OCI-LY1 (cell line): ENCODE data around the gene PMS2.
"Not testable (repeated sequence)": the region's sequence is repeated elsewhere in the genome, so short reads cannot be mapped to it uniquely, and the experiment has no call there.

Source experiments
- H2AFZ ChIP-seq: fragments of 200-600 bp; sonication (generic), shearing (Covaris generic); 2 replicates; pipeline ENCODE4 v1.6.0; 2014; ENCODE audit warnings: antibody characterized with exemption, mild to moderate bottlenecking, low read length
- H3F3A ChIP-seq: fragments of 200-600 bp; sonication (generic), shearing (Covaris generic); 2 replicates; pipeline ENCODE4 v1.6.0; 2014; ENCODE audit warnings: mild to moderate bottlenecking, antibody characterized with exemption, low read length, moderate library complexity; ENCODE audit not compliant: insufficient read depth
- H3K27ac ChIP-seq: fragments of 200-600 bp; sonication (generic); 2 replicates; pipeline ENCODE4 v1.5.1; 2014; ENCODE audit warnings: low read length, mixed run types, mild to moderate bottlenecking, low read depth; ENCODE audit not compliant: poor library complexity, severe bottlenecking
- H3K27me3 ChIP-seq: fragments of 200-600 bp; sonication (generic); 2 replicates; pipeline ENCODE4 v1.6.0; 2014; ENCODE audit warnings: antibody characterized with exemption, mild to moderate bottlenecking, low read length, moderate library complexity; ENCODE audit not compliant: insufficient read depth
- H3K36me3 ChIP-seq: fragments of 200-600 bp; sonication (generic); 2 replicates; pipeline ENCODE4 v1.6.1; 2014; ENCODE audit warnings: mild to moderate bottlenecking, antibody characterized with exemption, low read length, moderate library complexity, mixed read lengths; ENCODE audit not compliant: insufficient read depth
- H3K4me1 ChIP-seq: fragments of 200-600 bp; sonication (generic); 2 replicates; pipeline ENCODE4 v1.5.1; 2014; ENCODE audit warnings: mild to moderate bottlenecking, low read length, moderate library complexity; ENCODE audit not compliant: insufficient read depth, severe bottlenecking
- H3K4me2 ChIP-seq: fragments of 200-600 bp; sonication (generic), shearing (Covaris generic); 2 replicates; pipeline ENCODE4 v1.6.1; 2014; ENCODE audit warnings: low read length
- H3K4me3 ChIP-seq: fragments of 200-600 bp; sonication (generic); 2 replicates; pipeline ENCODE4 v1.5.1; 2014; ENCODE audit warnings: low read length, low read depth, mild to moderate bottlenecking, mixed read lengths; ENCODE audit not compliant: poor library complexity, severe bottlenecking
- H3K79me2 ChIP-seq: fragments of 200-600 bp; shearing (Covaris generic); 2 replicates; pipeline ENCODE4 v1.6.1; 2016; ENCODE audit warnings: mixed run types, low read length, mixed read lengths; ENCODE audit not compliant: insufficient read depth
- H3K9ac ChIP-seq: fragments of 200-600 bp; sonication (generic), shearing (Covaris generic); 2 replicates; pipeline ENCODE4 v1.6.1; 2014; ENCODE audit warnings: mild to moderate bottlenecking, low read length, mixed read lengths
- H3K9me2 ChIP-seq: fragments of 200-600 bp; sonication (generic), shearing (Covaris generic); 2 replicates; pipeline ENCODE4 v1.6.1; 2014; ENCODE audit warnings: low read depth, mild to moderate bottlenecking, low read length, mixed read lengths
- H3K9me3 ChIP-seq: fragments of 200-600 bp; shearing (Covaris generic); 2 replicates; pipeline ENCODE4 v1.6.1; 2014; ENCODE audit warnings: low read length, mixed read lengths
- H4K20me1 ChIP-seq: fragments of 200-600 bp; sonication (generic), shearing (Covaris generic); 2 replicates; pipeline ENCODE4 v1.6.0; 2016; ENCODE audit warnings: mild to moderate bottlenecking, low read length; ENCODE audit not compliant: insufficient read depth
- EZH2 ChIP-seq: fragments of 200-600 bp; sonication (generic), shearing (Covaris generic); IDR thresholded peaks from 2 replicates; pipeline ENCODE4 v1.8.0; 2017; ENCODE audit warnings: borderline replicate concordance, mixed run types, mild to moderate bottlenecking, antibody characterized with exemption, low read length, moderate library complexity, mixed read lengths
- TF ChIP-seq, protein P1 (sequence below): fragments of 200-600 bp; sonication (generic), shearing (Covaris generic); IDR thresholded peaks from 2 replicates; pipeline ENCODE4 v1.5.1; 2017; ENCODE audit warnings: mild to moderate bottlenecking, antibody characterized with exemption, low read length, moderate library complexity, mixed read lengths

PMS2 gene

DNA sequence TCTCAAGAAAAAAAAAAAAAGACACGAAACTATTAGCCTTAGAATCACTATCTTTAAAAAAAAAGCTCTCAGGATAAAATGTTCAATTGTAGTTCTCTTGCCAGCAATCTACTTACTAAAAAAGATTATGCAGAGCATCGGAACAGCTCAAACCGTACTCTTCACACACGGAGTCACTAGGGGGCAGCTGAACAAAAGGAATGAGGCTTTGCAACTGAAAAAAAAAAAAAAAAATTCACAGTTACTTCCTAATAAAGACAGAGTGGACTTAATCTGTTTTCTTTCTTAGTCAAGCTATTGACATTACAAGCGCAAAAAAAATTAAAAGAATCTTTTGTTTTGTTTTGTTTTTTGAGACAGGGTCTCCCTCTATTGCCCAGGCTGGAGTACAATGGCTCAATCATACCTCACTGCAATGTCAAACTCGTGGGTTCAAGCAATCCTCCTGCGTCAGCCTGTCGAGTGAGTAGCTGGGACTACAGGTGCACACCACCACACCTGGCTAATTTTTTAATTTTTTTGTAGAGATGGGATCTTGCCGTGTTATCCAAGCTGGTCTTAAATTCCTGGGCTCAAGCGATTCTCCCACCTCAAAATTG lies 11.5 kb downstream of the PMS2 start:
- Histone ChIP-seq H4K20me1 (no peaks in the 10 kb centered on the region), H3K4me1 (no peaks in the 10 kb centered on the region), H3K4me2 (no peak overlapping the region), H3K9me2 (no peaks in the 10 kb centered on the region), H3K27me3 (no peaks in the 10 kb centered on the region), H3K9ac (no peak overlapping the region), H3K4me3 (no peak overlapping the region), H3K36me3 (peaks cover 76% of the 10 kb centered on the region), H2AFZ (no peak overlapping the region), H3K27ac (no peak overlapping the region), H3F3A (no peaks in the 10 kb centered on the region), H3K79me2 (no peaks in the 10 kb centered on the region), H3K9me3 (no peaks in the 10 kb centered on the region)
- no peak for TF ChIP-seq EZH2
- TF ChIP-seq, protein P1, sequence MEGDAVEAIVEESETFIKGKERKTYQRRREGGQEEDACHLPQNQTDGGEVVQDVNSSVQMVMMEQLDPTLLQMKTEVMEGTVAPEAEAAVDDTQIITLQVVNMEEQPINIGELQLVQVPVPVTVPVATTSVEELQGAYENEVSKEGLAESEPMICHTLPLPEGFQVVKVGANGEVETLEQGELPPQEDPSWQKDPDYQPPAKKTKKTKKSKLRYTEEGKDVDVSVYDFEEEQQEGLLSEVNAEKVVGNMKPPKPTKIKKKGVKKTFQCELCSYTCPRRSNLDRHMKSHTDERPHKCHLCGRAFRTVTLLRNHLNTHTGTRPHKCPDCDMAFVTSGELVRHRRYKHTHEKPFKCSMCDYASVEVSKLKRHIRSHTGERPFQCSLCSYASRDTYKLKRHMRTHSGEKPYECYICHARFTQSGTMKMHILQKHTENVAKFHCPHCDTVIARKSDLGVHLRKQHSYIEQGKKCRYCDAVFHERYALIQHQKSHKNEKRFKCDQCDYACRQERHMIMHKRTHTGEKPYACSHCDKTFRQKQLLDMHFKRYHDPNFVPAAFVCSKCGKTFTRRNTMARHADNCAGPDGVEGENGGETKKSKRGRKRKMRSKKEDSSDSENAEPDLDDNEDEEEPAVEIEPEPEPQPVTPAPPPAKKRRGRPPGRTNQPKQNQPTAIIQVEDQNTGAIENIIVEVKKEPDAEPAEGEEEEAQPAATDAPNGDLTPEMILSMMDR = peak; percentile 68

DNA sequence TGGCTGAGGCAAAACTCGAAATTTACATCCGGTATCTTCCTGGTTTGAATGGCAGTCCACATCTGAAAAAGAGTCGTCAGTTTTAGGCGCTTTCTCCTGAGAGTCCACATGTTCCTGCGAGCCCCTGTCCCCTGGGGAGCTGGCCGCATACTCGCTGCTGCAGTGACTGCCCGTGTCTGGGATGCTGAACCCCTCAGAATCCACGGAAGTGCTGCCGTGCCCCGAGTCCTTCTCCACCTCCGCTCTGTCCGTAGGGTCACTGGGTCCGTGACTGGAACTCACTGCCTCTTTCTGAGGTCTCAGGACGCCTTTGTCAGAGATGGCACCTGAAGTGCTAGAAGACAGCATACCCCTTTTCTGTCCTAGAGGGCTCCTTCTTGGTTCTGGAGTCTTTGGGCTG lies 21.8 kb downstream of the PMS2 start:
- H3K4me1 ChIP-seq, H3K27ac ChIP-seq, H3K27me3 ChIP-seq, H3F3A ChIP-seq, H4K20me1 ChIP-seq, H3K79me2 ChIP-seq, H3K4me2 ChIP-seq, H3K9me2 ChIP-seq, H3K4me3 ChIP-seq, H2AFZ ChIP-seq, H3K9ac ChIP-seq, H3K9me3 ChIP-seq: not testable (repeated sequence)
- peaks cover 41% of the 10 kb centered on the region for H3K36me3 ChIP-seq

DNA sequence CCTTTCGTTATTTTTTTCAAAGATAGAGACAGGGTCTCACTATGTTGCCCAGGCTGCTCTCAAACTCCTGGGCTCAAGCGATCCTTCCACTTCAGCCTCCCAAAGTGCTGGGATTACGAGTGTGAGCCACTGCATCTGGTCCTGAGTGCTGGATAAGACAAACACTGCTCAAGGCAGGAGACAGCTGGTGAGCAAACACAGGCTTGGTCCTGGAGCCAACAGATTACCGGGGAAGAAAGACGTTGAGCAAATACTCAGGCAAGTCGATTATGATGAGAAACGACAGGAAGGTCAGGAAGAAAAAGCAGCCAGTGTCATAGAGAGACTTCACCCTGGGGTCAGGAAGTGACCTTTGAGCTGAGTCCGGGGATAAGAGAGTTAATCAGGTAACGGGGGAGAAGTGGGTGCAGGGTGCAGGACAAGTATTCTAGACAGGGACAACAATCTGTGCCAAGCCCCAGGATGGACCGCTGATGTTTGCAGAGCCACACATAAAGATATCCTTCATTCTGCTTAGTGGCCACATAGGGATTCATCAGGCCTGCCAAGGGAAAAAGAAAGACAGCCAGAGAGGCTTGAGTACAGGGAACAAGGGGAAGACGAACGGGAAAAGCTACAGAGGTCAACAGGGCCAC lies 29.1 kb downstream of the PMS2 start:
- not testable (repeated sequence) for H3K27me3 ChIP-seq, H3K4me3 ChIP-seq, H4K20me1 ChIP-seq, H3K9me3 ChIP-seq, H3K4me2 ChIP-seq, H3K79me2 ChIP-seq, H3K4me1 ChIP-seq, H3K27ac ChIP-seq, H2AFZ ChIP-seq, H3K9ac ChIP-seq, H3K9me2 ChIP-seq, H3F3A ChIP-seq
- peaks cover 18% of the 10 kb centered on the region for H3K36me3 ChIP-seq

DNA sequence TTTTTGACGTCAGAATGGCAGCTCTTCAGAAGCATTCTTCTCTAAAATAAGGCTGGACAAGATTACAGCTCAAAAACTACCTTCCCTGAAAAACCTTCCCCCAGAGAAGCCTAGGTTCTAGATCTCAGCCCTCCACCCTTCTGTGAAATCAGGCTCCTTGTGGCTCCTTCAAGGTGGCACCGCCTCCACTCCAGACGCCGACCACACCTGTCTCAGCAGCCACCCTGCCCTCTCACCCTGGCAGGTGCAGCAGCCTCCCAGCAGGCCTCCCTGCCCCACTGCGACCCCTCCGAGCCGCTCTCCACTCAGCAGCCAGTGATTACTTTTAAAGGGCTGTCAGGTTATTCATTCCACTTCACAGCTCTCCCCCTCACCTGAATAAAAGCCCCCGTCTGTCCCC lies 35.3 kb downstream of the PMS2 start:
- not testable (repeated sequence) for H3K36me3 ChIP-seq, H3F3A ChIP-seq, H4K20me1 ChIP-seq, H3K9ac ChIP-seq, H3K9me3 ChIP-seq, H2AFZ ChIP-seq, H3K27me3 ChIP-seq, H3K4me3 ChIP-seq, H3K4me1 ChIP-seq, H3K27ac ChIP-seq, H3K4me2 ChIP-seq, H3K9me2 ChIP-seq, H3K79me2 ChIP-seq

DNA sequence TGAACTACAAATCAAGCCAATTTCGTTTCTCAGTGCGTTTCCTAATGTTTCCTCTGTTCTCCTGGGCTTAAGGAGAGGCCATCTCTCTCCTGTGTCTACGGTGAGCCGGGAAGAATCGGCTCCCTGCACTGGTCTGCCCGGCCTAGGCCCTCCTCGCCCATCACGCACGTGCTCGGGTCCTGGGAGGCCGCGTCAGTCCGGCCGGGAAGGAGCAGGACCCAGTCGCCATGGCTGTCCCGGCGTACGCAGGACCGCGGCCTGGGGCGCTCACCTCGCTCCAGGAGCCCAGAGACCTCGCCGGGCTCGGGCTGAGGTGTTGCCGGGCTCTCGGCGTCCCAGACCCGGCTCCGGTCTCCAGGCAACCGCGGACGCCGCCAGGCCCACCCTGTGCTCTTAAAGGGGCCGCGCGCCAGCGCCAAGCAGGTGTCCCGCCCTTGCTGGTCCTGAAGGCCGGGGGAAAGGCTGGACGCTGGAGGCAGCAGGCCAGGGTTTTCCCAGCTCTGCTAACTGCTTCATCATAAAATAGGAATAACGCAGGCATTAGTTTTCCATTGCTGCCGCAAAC lies 38.4 kb downstream of the PMS2 start, which contains the start of gene RSPH10B:
RSPH10B (minus strand) TSS at position 343 of the 565 bp plus-strand sequence. CDS start 3,573 bp downstream, outside the sequence.
- H3K36me3 ChIP-seq, H3K27ac ChIP-seq, H3F3A ChIP-seq, H3K27me3 ChIP-seq, H3K4me1 ChIP-seq, H3K4me3 ChIP-seq, H3K4me2 ChIP-seq, H3K9me3 ChIP-seq, H3K9ac ChIP-seq, H4K20me1 ChIP-seq, H3K9me2 ChIP-seq, H2AFZ ChIP-seq, H3K79me2 ChIP-seq: not testable (repeated sequence)

DNA sequence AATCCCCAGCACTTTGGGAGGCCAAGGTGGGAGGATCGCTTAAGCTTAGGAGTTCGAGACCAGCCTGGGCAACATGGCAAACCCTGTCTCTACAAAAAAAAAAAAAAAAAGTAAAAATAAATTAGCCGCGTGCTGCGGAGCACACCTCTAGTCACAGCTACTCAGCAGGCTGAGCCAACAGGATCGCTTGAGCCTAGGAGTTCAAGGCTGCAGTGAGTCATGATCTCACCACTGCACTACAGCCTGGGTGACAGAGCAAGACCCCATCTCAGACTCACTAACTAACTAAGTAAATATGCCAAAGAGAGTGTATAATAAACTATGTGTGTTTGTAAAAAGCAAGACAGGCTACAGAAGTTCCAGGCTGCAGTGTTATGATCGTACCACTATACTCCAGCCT lies 45.0 kb downstream of the PMS2 start:
- not testable (repeated sequence) for H3K79me2 ChIP-seq, H3K4me2 ChIP-seq, H3K9ac ChIP-seq, H3K27ac ChIP-seq, H3K4me3 ChIP-seq, H4K20me1 ChIP-seq, H3K27me3 ChIP-seq, H3K9me2 ChIP-seq, H3K36me3 ChIP-seq, H3F3A ChIP-seq, H3K4me1 ChIP-seq, H2AFZ ChIP-seq, H3K9me3 ChIP-seq
